Cardiac septum (tissue), 1 donor: ENCODE measurements around the gene MRM1. TPM values are rescaled to one million over a fixed set of nuclear protein-coding genes. Genes with fewer than 3 reads are reported as not detected.
"Not testable (repeated sequence)": the region's sequence is repeated elsewhere in the genome, so short reads cannot be mapped to it uniquely, and the experiment has no call there.

ENCODE experiments used
- DNase-seq: peaks from one replicate; pipeline ENCODE4 v3.0.0-alpha.2; 2020; ENCODE audit warnings: low spot score
- intact Hi-C: fragments of 100-400 bp; cut with DNase I; formaldehyde crosslinking; loops from one replicate; pipeline ENCODE4 v1.14.0; 2022
- total RNA-seq: library from RNA; stranded (reverse); fragmentation: NEBNext Ultra II Directional; extraction: Animal tissue kit (Norgen Biotek cat#: 25700); gene quantifications from one replicate; pipeline ENCODE4 v1.2.1, GENCODE V29; 2021
- donor health status: DM: no; HTN: no; CAD: no.

The MRM1 gene
- total RNA-seq, 1 donor from 2014 or later: 7.0 TPM

- intact Hi-C loops: loop anchor here (5.0 kb wide), 2 partner anchors 62 to 348 kb away; partner anchors contain the start of gene AATF
- peak; percentile 74 for DNase-seq
These were observed 1.7 kb upstream of the MRM1 start for GRCh38 chr17:36599546-36600250.

GRCh38 chr17:36600465-36600864 is 918 bp upstream of the MRM1 start:
- peak; percentile 41 for DNase-seq
- intact Hi-C loops: loop anchor here (5.0 kb wide), 2 partner anchors 63 to 347 kb away; partner anchors contain the start of gene AATF

- intact Hi-C loops: loop anchor here (5.0 kb wide), 2 partner anchors 64 to 346 kb away; partner anchors contain the start of gene AATF
- DNase-seq: no peak
These were observed 464 bp upstream of the MRM1 start for GRCh38 chr17:36600936-36601302.

GRCh38 chr17:36602030-36602748 is 806 bp downstream of the MRM1 start:
- peak; percentile 77 for DNase-seq
- intact Hi-C loops: loop anchor here (5.0 kb wide), 2 partner anchors 65 to 345 kb away; partner anchors contain the start of gene AATF

- intact Hi-C loops: loop anchor here (5.0 kb wide), 2 partner anchors 66 to 344 kb away; partner anchors contain the start of gene AATF
- peak; percentile 50 for DNase-seq
These were observed 1.6 kb downstream of the MRM1 start for GRCh38 chr17:36602924-36603384.

- DNase-seq, intact Hi-C loops: not testable (repeated sequence)
These were observed 3.6 kb downstream of the MRM1 start for GRCh38 chr17:36605028-36605427.

GRCh38 chr17:36608280-36608679 is 6.9 kb downstream of the MRM1 start:
- intact Hi-C loops: no loop called here
- DNase-seq: no peak

GRCh38 chr17:36608794-36609497 is 7.6 kb downstream of the MRM1 start:
- intact Hi-C loops: no loop called here

GRCh38 chr17:36609498-36609862 is 8.1 kb downstream of the MRM1 start:
- intact Hi-C loops: no loop called here
- no peak for DNase-seq

More at GRCh38 chr17:36608794-36609497, 7.6 kb downstream of the MRM1 start:
- DNase-seq: no peak

GRCh38 chr17:36610474-36610873 is 9.1 kb downstream of the MRM1 start:
- no peak for DNase-seq
- intact Hi-C loops: no loop called here

- intact Hi-C loops: no loop called here
- no peak for DNase-seq
These were observed 10.1 kb downstream of the MRM1 start for GRCh38 chr17:36611345-36612072.

GRCh38 chr17:36612323-36612722 is 10.9 kb downstream of the MRM1 start:
- intact Hi-C loops: no loop called here
- no peak for DNase-seq

GRCh38 chr17:36613155-36613554 is 11.8 kb downstream of the MRM1 start:
- no peak for DNase-seq
- intact Hi-C loops: no loop called here

GRCh38 chr17:36614081-36614480 is 12.7 kb downstream of the MRM1 start:
- intact Hi-C loops: no loop called here
- DNase-seq: no peak

- no peak for DNase-seq
- intact Hi-C loops: no loop called here
These were observed 13.6 kb downstream of the MRM1 start for GRCh38 chr17:36614933-36615332.

- intact Hi-C loops: no loop called here
- no peak for DNase-seq
These were observed 15.0 kb downstream of the MRM1 start for GRCh38 chr17:36616061-36617029.

- no peak for DNase-seq
- intact Hi-C loops: no loop called here
These were observed 16.4 kb downstream of the MRM1 start for GRCh38 chr17:36617773-36618172.

- no peak for DNase-seq
- intact Hi-C loops: no loop called here
These were observed 21.9 kb downstream of the MRM1 start for GRCh38 chr17:36623281-36623680.
